Dermis blood vessel endothelial cell (primary cell): ENCODE measurements around the gene MTHFD2L. TPM values are rescaled to one million over a fixed set of nuclear protein-coding genes. Genes with fewer than 3 reads are reported as not detected.

Source experiments
- DNase-seq: peaks from one replicate; pipeline ENCODE4 v3.0.0; 2010
- total RNA-seq: library from RNA; depleted of rRNA; stranded (reverse); fragments of >200 nt; gene quantifications from 2 replicates; pipeline ENCODE4 v1.2.3, GENCODE V29; 2014

The MTHFD2L gene
- total RNA-seq, 1 donor from 2014 or later, result 33.5 TPM

- DNase-seq, result peak; percentile 95
Observed at GRCh38 chr4:74133786-74134499, 24.0 kb upstream of the MTHFD2L start.

GRCh38 chr4:74134500-74134852 is 23.4 kb upstream of the MTHFD2L start:
- DNase-seq, result no peak

GRCh38 chr4:74146581-74147129 is 11.3 kb upstream of the MTHFD2L start:
- no peak for DNase-seq

- no peak for DNase-seq
Observed at GRCh38 chr4:74148205-74148604, 9.7 kb upstream of the MTHFD2L start.

GRCh38 chr4:74152836-74153235 is 5.1 kb upstream of the MTHFD2L start:
- no peak for DNase-seq

GRCh38 chr4:74156521-74156920 is 1.4 kb upstream of the MTHFD2L start:
- DNase-seq, result peak; percentile 16

- peak; percentile 77 for DNase-seq
Observed at GRCh38 chr4:74157154-74157553, 764 bp upstream of the MTHFD2L start.

GRCh38 chr4:74158466-74159142 is 686 bp downstream of the MTHFD2L start:
- DNase-seq, result peak; percentile 38

GRCh38 chr4:74159143-74159709 is 1.3 kb downstream of the MTHFD2L start:
- DNase-seq, result peak; percentile 26

GRCh38 chr4:74161666-74162450 is 3.9 kb downstream of the MTHFD2L start:
- DNase-seq, result no peak

- DNase-seq, result no peak
Observed at GRCh38 chr4:74166135-74166534, 8.2 kb downstream of the MTHFD2L start.

- no peak for DNase-seq
Observed at GRCh38 chr4:74166818-74167217, 8.9 kb downstream of the MTHFD2L start.

- no peak for DNase-seq
Observed at GRCh38 chr4:74167585-74167984, 9.7 kb downstream of the MTHFD2L start.

GRCh38 chr4:74168841-74169240 is 10.9 kb downstream of the MTHFD2L start:
- no peak for DNase-seq

- DNase-seq, result no peak
Observed at GRCh38 chr4:74173321-74173720, 15.4 kb downstream of the MTHFD2L start.

- DNase-seq, result no peak
Observed at GRCh38 chr4:74174421-74174820, 16.5 kb downstream of the MTHFD2L start.

GRCh38 chr4:74174941-74175340 is 17.0 kb downstream of the MTHFD2L start:
- peak; percentile 65 for DNase-seq

GRCh38 chr4:74175379-74175778 is 17.5 kb downstream of the MTHFD2L start:
- no peak for DNase-seq

GRCh38 chr4:74178798-74179197 is 20.9 kb downstream of the MTHFD2L start:
- no peak for DNase-seq

GRCh38 chr4:74181219-74181618 is 23.3 kb downstream of the MTHFD2L start:
- DNase-seq, result no peak

GRCh38 chr4:74188912-74189311 is 31.0 kb downstream of the MTHFD2L start:
- no peak for DNase-seq

- DNase-seq, result peak; percentile 77
Observed at GRCh38 chr4:74189331-74190043, 31.6 kb downstream of the MTHFD2L start.
